Stimulated activated naive CD4-positive, alpha-beta T cell (primary cell): Measurements from ENCODE around the gene WDFY1.
A peak's percentile ranks its signal among the peaks of the same experiment; 100 is the strongest.
"Not testable (repeated sequence)": the region's sequence is repeated elsewhere in the genome, so short reads cannot be mapped to it uniquely, and the experiment has no call there.

Source experiments
- DNase-seq, 6 experiments: peaks; one replicate each; lab custom pipeline; 2025; lab: John Stamatoyannopoulos, UW

Gene WDFY1

GRCh38 chr2:223896833-223897311 is 48.3 kb downstream of the WDFY1 start:
- DNase-seq: no peak

- DNase-seq: no peak
Observed at GRCh38 chr2:223894968-223895367, 50.2 kb downstream of the WDFY1 start.

GRCh38 chr2:223894009-223894408 is 51.1 kb downstream of the WDFY1 start:
- no peak for DNase-seq

GRCh38 chr2:223890721-223891120 is 54.4 kb downstream of the WDFY1 start:
- DNase-seq: no peak

GRCh38 chr2:223889229-223889628 is 55.9 kb downstream of the WDFY1 start:
- no peak for DNase-seq

GRCh38 chr2:223888251-223888650 is 56.9 kb downstream of the WDFY1 start:
- DNase-seq: no peak

- no peak for DNase-seq
Observed at GRCh38 chr2:223887127-223887526, 58.0 kb downstream of the WDFY1 start.

- no peak for DNase-seq
Observed at GRCh38 chr2:223886726-223887125, 58.4 kb downstream of the WDFY1 start.

GRCh38 chr2:223884399-223884798 is 60.7 kb downstream of the WDFY1 start:
- DNase-seq: no peak

GRCh38 chr2:223882715-223883114 is 62.4 kb downstream of the WDFY1 start:
- DNase-seq: no peak

- DNase-seq: no peak
Observed at GRCh38 chr2:223880796-223881195, 64.3 kb downstream of the WDFY1 start.

- no peak for DNase-seq
Observed at GRCh38 chr2:223877721-223878410, 67.3 kb downstream of the WDFY1 start.

GRCh38 chr2:223873672-223874071 is 71.5 kb downstream of the WDFY1 start:
- no peak for DNase-seq

GRCh38 chr2:223872772-223873171 is 72.4 kb downstream of the WDFY1 start:
- DNase-seq: not testable (repeated sequence)

- not testable (repeated sequence) for DNase-seq
Observed at GRCh38 chr2:223871661-223872060, 73.5 kb downstream of the WDFY1 start.

- DNase-seq: no peak
Observed at GRCh38 chr2:223870840-223871611, 74.1 kb downstream of the WDFY1 start.

- no peak for DNase-seq
Observed at GRCh38 chr2:223868005-223868404, 77.1 kb downstream of the WDFY1 start.

- peak in 1 of 6 experiments; percentile 5 for DNase-seq
Observed at GRCh38 chr2:223865907-223866508, 79.1 kb downstream of the WDFY1 start.

- DNase-seq: peak in 4 of 6 experiments; percentile 1 to 77 (median 70)
Observed at GRCh38 chr2:223865124-223865523, 80.0 kb downstream of the WDFY1 start.

GRCh38 chr2:223863491-223863890 is 81.6 kb downstream of the WDFY1 start:
- no peak for DNase-seq

GRCh38 chr2:223860809-223861738 is 84.1 kb downstream of the WDFY1 start:
- DNase-seq: no peak

GRCh38 chr2:223859070-223859469 is 86.1 kb downstream of the WDFY1 start:
- no peak for DNase-seq
